ENCODE results near the gene CRYGN. TPM values are rescaled to one million over a fixed set of nuclear protein-coding genes. Genes with fewer than 3 reads are reported as not detected.

Gene CRYGN
- total RNA-seq, 4 donors from 2014 or later: 0.19 TPM; not detected in 3

DNA sequence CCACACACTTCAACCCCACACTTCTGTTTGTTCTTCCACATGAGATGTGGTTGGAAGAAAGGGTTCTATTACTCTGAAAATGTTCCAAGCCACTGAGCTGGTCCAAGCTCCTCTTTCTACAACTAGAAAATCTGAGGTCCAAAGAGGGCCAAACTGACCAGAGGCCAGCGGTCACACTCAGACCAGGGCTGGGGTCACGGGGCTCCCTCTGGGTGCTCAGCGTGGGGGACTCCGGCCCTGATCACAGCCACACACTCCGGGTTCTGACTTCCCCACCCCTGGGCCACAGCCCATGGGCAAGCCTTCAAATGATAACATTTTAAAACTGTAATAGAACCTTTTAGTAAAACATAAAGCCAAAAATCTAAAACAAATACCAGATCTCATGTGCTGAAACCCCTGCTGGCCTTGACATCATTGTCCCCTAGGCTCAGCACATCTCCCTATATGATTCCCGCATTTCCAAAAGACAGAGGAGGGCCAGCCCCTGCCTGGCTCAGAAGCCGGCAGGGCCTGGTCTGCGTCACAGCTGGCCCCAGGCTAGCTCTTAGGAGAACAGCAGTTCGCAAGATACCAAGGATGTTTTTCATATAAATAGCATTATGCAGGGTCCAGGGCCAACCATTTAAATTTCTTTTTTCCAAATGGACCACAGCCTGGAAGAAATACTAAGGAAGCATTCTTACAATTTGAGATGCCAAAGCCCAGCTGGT lies 3.3 kb downstream of the CRYGN start:
- intact Hi-C loops (cut with DNase I): no loop called here
- Histone ChIP-seq H3K36me3 (no peaks in the 10 kb centered on the region), H3K27ac (peak overlapping the region; percentile 41 to 84 (median 55)), H3K4me1 (peaks cover 6 to 37% (median 20%) of the 10 kb centered on the region in 3 donors), H3K9me3 (no peaks in the 10 kb centered on the region), H3K4me3 (no peak overlapping the region), H3K27me3 (peaks cover 0 to 47% (median 2%) of the 10 kb centered on the region in 4 donors)
- DNase-seq: no peak
- WGBS, 2 donors: 49 to 81% methylated on average over 4 to 7 of the region's 9 CpGs
- TF ChIP-seq POLR2A (IDR thresholded peaks at IDR 0.05) (no peak), CTCF (IDR thresholded peaks at IDR 0.05) (no peak)

- intact Hi-C loops (cut with DNase I): no loop called here
- no peaks in the 10 kb centered on the region for H3K36me3 ChIP-seq
- H3K4me3 ChIP-seq: no peak overlapping the region
- TF ChIP-seq CTCF (IDR thresholded peaks at IDR 0.05): no peak
- TF ChIP-seq POLR2A (IDR thresholded peaks at IDR 0.05): no peak
- H3K27ac ChIP-seq: peak overlapping the region in 2 of 4 donors; percentile 68 to 84
- WGBS, 2 donors: 77 to 100% methylated on average over 3 to 7 of the region's 15 CpGs
- DNase-seq: no peak
- H3K27me3 ChIP-seq: peaks cover 0 to 41% (median 2%) of the 10 kb centered on the region in 4 donors
- no peaks in the 10 kb centered on the region for H3K9me3 ChIP-seq
- H3K4me1 ChIP-seq: peaks cover 6 to 31% (median 19%) of the 10 kb centered on the region in 3 donors
These were observed 4.0 kb downstream of the CRYGN start for GRCh38 chr7:151435971-151436370.

DNA sequence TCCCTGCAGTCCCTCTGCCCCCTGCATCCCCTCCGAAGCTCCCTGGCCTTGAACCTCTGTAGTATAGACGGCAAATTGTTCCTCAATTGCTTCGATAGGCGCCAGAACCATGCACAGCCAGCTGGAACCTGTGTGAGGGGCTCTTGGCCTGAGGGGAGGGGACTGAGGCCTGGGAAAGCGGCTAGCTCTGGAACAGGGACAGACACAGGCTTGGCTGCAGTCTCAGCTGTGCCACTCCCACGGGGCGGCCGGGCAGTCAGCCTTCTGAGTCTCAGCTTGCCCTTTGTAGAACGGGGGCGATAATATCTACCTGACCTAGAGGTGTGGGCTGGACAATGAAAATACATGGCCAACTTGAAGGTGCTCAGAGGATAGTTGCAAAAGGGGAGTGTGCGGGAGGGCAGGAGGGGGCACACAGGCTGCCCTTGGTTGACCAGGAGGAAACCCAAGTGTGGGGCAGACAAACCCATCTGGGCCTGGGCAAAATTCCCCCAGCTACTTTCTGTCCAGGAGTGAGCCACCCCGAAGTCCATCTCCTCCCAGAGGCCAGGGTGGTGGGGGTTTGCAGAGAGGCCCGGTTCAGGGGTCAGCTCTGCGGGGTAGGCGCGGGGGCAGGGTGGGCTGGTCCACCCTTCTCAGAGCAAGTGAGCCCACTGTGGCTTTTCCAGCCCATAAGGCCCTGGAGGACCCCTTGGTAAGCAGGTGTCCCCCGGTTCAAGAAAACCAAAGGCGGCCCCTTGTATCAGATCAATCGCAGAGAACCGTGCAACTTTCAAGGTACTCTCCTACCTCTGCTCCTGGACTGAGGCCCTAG lies 4.6 kb downstream of the CRYGN start:
- no peak overlapping the region for H3K4me3 ChIP-seq
- no peak for DNase-seq
- no peaks in the 10 kb centered on the region for H3K9me3 ChIP-seq
- intact Hi-C loops (cut with DNase I): no loop called here
- TF ChIP-seq POLR2A (IDR thresholded peaks at IDR 0.05) (no peak), CTCF (IDR thresholded peaks at IDR 0.05) (no peak)
- no peak overlapping the region for H3K27ac ChIP-seq
- H3K27me3 ChIP-seq: peaks cover 0 to 34% (median 2%) of the 10 kb centered on the region in 4 donors
- no peaks in the 10 kb centered on the region for H3K36me3 ChIP-seq
- peaks cover 6 to 25% (median 12%) of the 10 kb centered on the region in 3 donors for H3K4me1 ChIP-seq
- WGBS, 2 donors: 91 to 100% methylated on average over 1 to 5 of the region's 20 CpGs

DNA sequence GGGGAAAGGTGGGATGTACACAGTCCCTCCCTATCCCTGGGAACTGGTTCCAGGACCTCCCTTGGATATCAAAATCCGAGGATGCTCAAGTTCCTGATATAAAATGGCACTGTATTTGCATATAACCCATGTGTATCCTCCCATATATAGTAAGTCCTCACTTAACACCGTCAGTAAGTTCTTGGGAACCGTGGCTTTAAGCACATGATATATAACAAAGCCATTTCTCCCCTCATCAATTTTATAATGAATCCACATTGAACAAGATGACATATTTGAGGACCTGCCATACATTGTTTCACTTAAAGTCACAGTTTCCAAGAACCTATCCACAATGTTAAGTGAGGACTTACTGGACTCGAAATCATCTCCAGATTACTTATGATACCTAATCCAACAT lies 5.4 kb downstream of the CRYGN start:
- Histone ChIP-seq H3K27ac (no peak overlapping the region), H3K9me3 (no peaks in the 10 kb centered on the region), H3K4me3 (no peak overlapping the region), H3K4me1 (peaks cover under 1 to 25% (median 4%) of the 10 kb centered on the region in 3 donors), H3K27me3 (peaks cover 0 to 27% (median 0%) of the 10 kb centered on the region in 4 donors), H3K36me3 (no peaks in the 10 kb centered on the region)
- intact Hi-C loops (cut with DNase I): no loop called here
- WGBS, 2 donors: 87 to 89% methylated on average over 4 of the region's 4 CpGs
- TF ChIP-seq CTCF (IDR thresholded peaks at IDR 0.05) (no peak), POLR2A (IDR thresholded peaks at IDR 0.05) (no peak)
- no peak for DNase-seq

Data from esophagus squamous epithelium (tissue), 5 donors.